Thoracic aorta (tissue), 2 donors: ENCODE data around the gene WFDC5. TPM values are rescaled to one million over a fixed set of nuclear protein-coding genes. Genes with fewer than 3 reads are reported as not detected.

Source experiments
- ATAC-seq: fragments of 150-250 bp; one replicate; pipeline ENCODE4 v1.8.0; 2017; ENCODE audit warnings: low read depth; ENCODE audit not compliant: insufficient number of reproducible peaks, low FRiP score
- DNase-seq: peaks from one replicate; pipeline ENCODE4 v3.0.0-alpha.2; 2020; ENCODE audit warnings: low spot score
- H3K27ac ChIP-seq, 2 donors: fragments of 200-600 bp; sonication (generic); 1 replicate in 1 of 2; 2 replicates in 1 of 2; pipeline ENCODE4 v1.5.1; 2016; ENCODE audit warnings: mild to moderate bottlenecking in 2 of 2, moderate library complexity in 2 of 2
- H3K27me3 ChIP-seq: fragments of 200-600 bp; sonication (generic); replicated peaks from 2 replicates; pipeline ENCODE4 v1.6.0; 2016; ENCODE audit warnings: mild to moderate bottlenecking; ENCODE audit not compliant: insufficient read depth
- H3K36me3 ChIP-seq: fragments of 200-600 bp; sonication (generic); one replicate; pipeline ENCODE4 v1.5.1; 2016
- H3K4me1 ChIP-seq, 2 donors: fragments of 200-600 bp; sonication (generic); 1 replicate in 1 of 2; 2 replicates in 1 of 2; pipeline versions ENCODE4 v1.5.1 to v1.6.0; 2016; ENCODE audit warnings: low read depth in 2 of 2, mild to moderate bottlenecking in 1 of 2; ENCODE audit not compliant: control insufficient read depth in 1 of 2
- H3K4me3 ChIP-seq: fragments of 200-600 bp; sonication (generic); 2 replicates; pipeline ENCODE4 v1.5.1; 2016; ENCODE audit warnings: mild to moderate bottlenecking
- H3K9me3 ChIP-seq: fragments of 200-600 bp; sonication (generic); 2 replicates; pipeline ENCODE4 v1.5.1; 2016
- CTCF ChIP-seq: fragments of 200-600 bp; sonication (generic); IDR thresholded peaks from one replicate; pipeline ENCODE4 v1.5.1; 2019; ENCODE audit warnings: antibody characterized with exemption
- total RNA-seq, 2 donors: library from RNA; depleted of rRNA; stranded (reverse); fragments of >200 nt; gene quantifications; one replicate each; pipeline versions ENCODE4 v1.1.0 to v1.2.3, GENCODE V29; 2016

WFDC5 gene
- total RNA-seq, 2 donors from 2014 or later: not detected

- H3K27me3 ChIP-seq: no peaks in the 10 kb centered on the region
- no peak for TF ChIP-seq CTCF
- DNase-seq (no peak), ATAC-seq (no peak)
- H3K9me3 ChIP-seq: no peaks in the 10 kb centered on the region
- no peak overlapping the region for H3K4me3 ChIP-seq
- no peaks in the 10 kb centered on the region for H3K4me1 ChIP-seq
- no peaks in the 10 kb centered on the region for H3K36me3 ChIP-seq
- no peak overlapping the region for H3K27ac ChIP-seq
Observed at GRCh38 chr20:45115829-45116228, 855 bp upstream of the WFDC5 start.

GRCh38 chr20:45115386-45115774 lies 406 bp upstream of the WFDC5 start:
- Histone ChIP-seq H3K27ac (no peak overlapping the region), H3K4me1 (no peaks in the 10 kb centered on the region), H3K27me3 (no peaks in the 10 kb centered on the region), H3K4me3 (no peak overlapping the region), H3K9me3 (no peaks in the 10 kb centered on the region), H3K36me3 (no peaks in the 10 kb centered on the region)
- no peak for TF ChIP-seq CTCF
- DNase-seq (no peak), ATAC-seq (no peak)

- TF ChIP-seq CTCF: no peak
- no peaks in the 10 kb centered on the region for H3K27me3 ChIP-seq
Observed at GRCh38 chr20:45113865-45114264, 1.1 kb downstream of the WFDC5 start.

GRCh38 chr20:45112754-45113153 lies 2.2 kb downstream of the WFDC5 start:
- ATAC-seq: no peak
- no peak overlapping the region for H3K27ac ChIP-seq
- H3K36me3 ChIP-seq: no peaks in the 10 kb centered on the region
- DNase-seq: no peak
- H3K27me3 ChIP-seq: no peaks in the 10 kb centered on the region
- no peaks in the 10 kb centered on the region for H3K4me1 ChIP-seq
- H3K9me3 ChIP-seq: no peaks in the 10 kb centered on the region
- TF ChIP-seq CTCF: no peak
- H3K4me3 ChIP-seq: no peak overlapping the region

More at GRCh38 chr20:45113865-45114264, 1.1 kb downstream of the WFDC5 start:
- Histone ChIP-seq H3K36me3 (no peaks in the 10 kb centered on the region), H3K9me3 (no peaks in the 10 kb centered on the region), H3K27ac (no peak overlapping the region), H3K4me1 (no peaks in the 10 kb centered on the region), H3K4me3 (no peak overlapping the region)
- ATAC-seq (no peak), DNase-seq (no peak)

GRCh38 chr20:45111799-45112471 lies 3.0 kb downstream of the WFDC5 start:
- DNase-seq (no peak), ATAC-seq (no peak)
- Histone ChIP-seq H3K9me3 (no peaks in the 10 kb centered on the region), H3K4me3 (no peak overlapping the region), H3K4me1 (no peaks in the 10 kb centered on the region), H3K27ac (no peak overlapping the region), H3K36me3 (no peaks in the 10 kb centered on the region), H3K27me3 (no peaks in the 10 kb centered on the region)
- TF ChIP-seq CTCF: peak; percentile 32
